Rectal smooth muscle tissue (tissue), 1 donor: ENCODE measurements around the gene SMAD3.

Source experiments
- H3K27ac ChIP-seq: one replicate; pipeline ENCODE4 v1.7.0; 2013; ENCODE audit warnings: low read depth, low read length, inconsistent platforms
- H3K27me3 ChIP-seq: one replicate; pipeline ENCODE4 v1.7.0; 2013; ENCODE audit warnings: low read length; ENCODE audit not compliant: control insufficient read depth, insufficient read depth
- H3K36me3 ChIP-seq: one replicate; pipeline ENCODE4 v1.7.0; 2013; ENCODE audit warnings: low read length; ENCODE audit not compliant: control insufficient read depth, insufficient read depth
- H3K4me1 ChIP-seq: one replicate; pipeline ENCODE4 v1.7.0; 2013; ENCODE audit warnings: low read length; ENCODE audit not compliant: control insufficient read depth, insufficient read depth
- H3K4me3 ChIP-seq: one replicate; pipeline ENCODE4 v1.7.0; 2013; ENCODE audit warnings: low read length
- H3K9ac ChIP-seq: one replicate; pipeline ENCODE4 v1.7.0; 2013; ENCODE audit warnings: low read length

SMAD3 gene

GRCh38 chr15:67054676-67055075 is 10.7 kb upstream of the SMAD3 start:
- no peaks in the 10 kb centered on the region for H3K36me3 ChIP-seq
- H3K9ac ChIP-seq = no peak overlapping the region
- H3K4me1 ChIP-seq = no peaks in the 10 kb centered on the region
- no peak overlapping the region for H3K4me3 ChIP-seq
- H3K27ac ChIP-seq = no peak overlapping the region
- no peaks in the 10 kb centered on the region for H3K27me3 ChIP-seq

GRCh38 chr15:67059127-67059553 is 6.3 kb upstream of the SMAD3 start:
- Histone ChIP-seq H3K4me1 (no peaks in the 10 kb centered on the region), H3K27ac (no peak overlapping the region), H3K27me3 (no peaks in the 10 kb centered on the region), H3K4me3 (no peak overlapping the region), H3K36me3 (no peaks in the 10 kb centered on the region), H3K9ac (no peak overlapping the region)

DNA sequence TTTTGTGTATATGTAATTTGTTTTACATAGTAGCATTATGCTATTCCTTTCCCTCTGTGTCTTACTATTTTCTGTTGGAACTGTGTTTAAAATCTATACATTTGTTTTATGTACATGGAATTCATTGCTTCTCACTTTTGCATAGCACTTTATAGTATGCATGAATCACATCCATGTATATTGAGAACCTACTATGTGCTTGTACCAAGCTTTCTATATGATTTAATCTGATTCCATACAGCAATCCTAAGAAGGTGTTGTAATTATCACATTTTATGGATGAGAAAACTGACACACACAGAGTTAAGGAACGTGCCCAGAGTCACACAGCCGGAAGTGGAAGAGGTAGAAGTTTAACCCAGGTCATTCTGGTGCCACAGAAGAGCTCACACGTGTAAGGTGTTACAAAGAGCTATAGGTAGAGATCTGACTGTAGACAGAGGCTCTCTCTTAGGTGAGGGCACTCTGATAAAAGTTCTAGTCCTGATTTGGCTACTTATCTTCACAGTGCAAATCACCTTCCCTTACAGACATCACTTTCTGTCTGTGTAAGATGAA is 3.5 kb upstream of the SMAD3 start:
- Histone ChIP-seq H3K36me3 (no peaks in the 10 kb centered on the region), H3K9ac (no peak overlapping the region), H3K4me3 (no peak overlapping the region), H3K4me1 (peaks cover 2% of the 10 kb centered on the region), H3K27ac (no peak overlapping the region), H3K27me3 (no peaks in the 10 kb centered on the region)

DNA sequence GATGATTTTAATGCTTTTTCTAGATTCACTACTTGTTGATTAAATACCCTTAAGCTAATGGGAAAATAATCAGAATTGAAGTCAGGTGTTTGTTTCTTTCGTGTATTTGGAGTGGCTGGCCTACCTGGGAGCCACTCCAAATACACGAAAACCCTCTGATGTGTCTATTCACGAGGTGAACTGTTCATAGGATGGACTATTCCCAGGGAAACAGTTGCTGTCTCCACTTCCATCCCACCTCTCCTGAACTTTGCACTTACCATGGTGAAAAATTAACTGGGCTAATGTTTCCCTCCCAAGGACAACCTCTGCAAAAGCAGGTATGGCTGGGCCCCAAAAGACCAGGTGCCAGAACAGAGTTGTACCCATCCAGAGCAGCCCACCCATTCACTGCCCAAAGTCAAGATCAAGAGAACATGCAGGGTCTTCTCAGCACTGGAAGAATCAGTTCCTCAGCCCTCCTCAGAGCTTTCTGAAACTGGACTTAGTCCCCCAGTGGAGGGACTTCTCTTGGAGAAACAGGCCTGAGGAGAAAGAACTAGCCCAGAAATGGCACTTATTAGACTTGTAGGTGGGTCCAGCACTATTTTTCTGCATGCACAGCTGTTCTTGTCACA is 2.9 kb upstream of the SMAD3 start:
- Histone ChIP-seq H3K27me3 (no peaks in the 10 kb centered on the region), H3K4me3 (no peak overlapping the region), H3K9ac (no peak overlapping the region), H3K4me1 (peaks cover 2% of the 10 kb centered on the region), H3K36me3 (no peaks in the 10 kb centered on the region), H3K27ac (no peak overlapping the region)

- Histone ChIP-seq H3K4me1 (peaks cover 11% of the 10 kb centered on the region), H3K9ac (no peak overlapping the region), H3K36me3 (no peaks in the 10 kb centered on the region), H3K27ac (peak overlapping the region; percentile 81), H3K4me3 (peak overlapping the region; percentile 14), H3K27me3 (no peaks in the 10 kb centered on the region)
Measured at GRCh38 chr15:67063689-67064606, 1.5 kb upstream of the SMAD3 start.

DNA sequence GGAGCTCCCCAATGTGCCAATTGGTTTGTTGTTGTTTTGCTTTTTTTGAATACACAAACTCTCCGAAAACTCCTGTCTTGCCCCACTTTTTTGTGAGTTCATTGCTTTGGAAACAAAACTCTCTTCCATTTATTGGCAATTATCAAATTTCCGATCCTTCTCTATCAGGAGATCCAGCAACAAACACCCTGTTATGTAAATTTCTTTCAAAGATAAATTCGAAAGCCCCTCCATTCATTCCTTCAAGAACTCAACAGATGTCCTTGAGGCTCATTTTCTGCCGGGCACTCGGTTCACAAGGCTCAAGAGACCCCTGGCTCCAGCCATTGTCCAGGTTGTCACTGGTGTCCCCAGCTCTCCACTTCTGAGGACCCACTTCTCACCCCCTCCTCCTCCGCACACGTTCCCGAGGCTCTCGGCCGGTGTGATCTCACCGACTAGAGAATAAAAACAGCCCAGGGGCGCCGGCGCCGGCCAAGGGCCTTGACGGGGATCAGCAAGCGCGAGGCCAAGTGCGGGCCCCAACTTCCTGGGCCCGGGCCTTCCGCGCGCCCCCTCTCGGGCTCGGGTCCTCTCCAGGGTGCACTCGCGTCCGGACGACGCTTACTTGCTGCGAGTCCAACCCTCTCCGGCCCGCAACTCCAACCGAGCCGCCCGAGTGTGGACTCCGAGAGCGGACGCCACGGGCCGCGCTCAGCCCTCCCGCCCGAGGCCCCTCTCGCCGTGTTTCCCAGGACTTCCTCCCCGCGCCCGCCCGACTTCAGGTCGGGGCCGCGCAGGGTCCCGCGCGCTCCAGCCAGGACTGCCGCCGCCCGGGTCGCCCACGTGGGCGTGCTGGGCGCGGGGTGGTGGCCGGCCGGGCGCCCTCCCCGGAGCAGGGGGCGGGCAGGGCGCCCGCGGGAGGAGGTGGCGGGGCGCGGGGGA is 533 bp upstream of the SMAD3 start:
- Histone ChIP-seq H3K36me3 (no peaks in the 10 kb centered on the region), H3K27ac (peak overlapping the region; percentile 81), H3K4me3 (peak overlapping the region; percentile 66), H3K9ac (no peak overlapping the region), H3K27me3 (no peaks in the 10 kb centered on the region), H3K4me1 (peaks cover 11% of the 10 kb centered on the region)

- Histone ChIP-seq H3K27ac (peak overlapping the region; percentile 81), H3K36me3 (no peaks in the 10 kb centered on the region), H3K4me3 (peak overlapping the region; percentile 85), H3K4me1 (peaks cover 11% of the 10 kb centered on the region), H3K9ac (peak overlapping the region; percentile 74), H3K27me3 (no peaks in the 10 kb centered on the region)
Measured at GRCh38 chr15:67066041-67066958, 898 bp downstream of the SMAD3 start.

DNA sequence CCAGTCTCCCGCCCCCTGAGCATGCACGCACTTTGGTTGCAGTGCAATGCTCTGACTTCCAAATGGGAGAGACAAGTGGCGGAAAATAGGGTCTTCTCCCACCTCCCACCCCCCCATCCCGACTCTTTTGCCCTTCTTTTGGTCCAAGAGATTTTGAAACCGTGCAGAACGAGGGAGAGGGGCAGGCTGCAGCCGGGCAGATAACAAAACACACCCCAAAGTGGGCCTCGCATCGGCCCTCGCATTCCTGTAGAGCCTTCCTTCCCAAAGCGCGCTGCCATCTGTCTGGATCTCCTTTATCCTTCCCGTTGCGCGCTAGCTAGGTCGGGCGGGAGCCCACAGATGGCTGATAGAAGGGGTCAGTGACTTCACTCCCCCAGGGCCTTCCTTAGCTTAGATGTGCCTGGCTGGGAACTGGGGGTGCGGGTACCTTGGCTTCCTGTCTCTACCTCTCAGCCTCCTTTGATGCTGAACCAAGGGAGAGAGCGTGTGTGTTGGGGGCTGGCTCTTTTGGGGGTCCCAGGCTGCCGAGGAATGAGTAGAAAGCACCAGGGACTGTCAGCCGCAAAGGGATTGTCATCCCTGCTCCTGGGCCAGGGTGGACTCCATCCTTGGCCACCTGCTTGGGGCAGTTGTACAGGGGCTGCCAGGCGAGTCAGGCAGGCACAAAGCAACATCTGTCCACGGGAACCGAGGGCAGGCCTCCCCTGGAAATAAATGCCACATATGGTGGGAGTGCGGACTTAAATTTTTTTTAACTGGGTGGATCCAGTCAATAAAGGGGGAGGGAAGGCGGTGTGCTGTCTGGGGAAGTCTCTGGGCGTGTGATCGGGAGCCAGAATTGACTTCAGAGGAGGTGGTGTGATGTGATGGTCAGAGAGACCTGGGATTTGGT is 1.8 kb downstream of the SMAD3 start:
- Histone ChIP-seq H3K27me3 (no peaks in the 10 kb centered on the region), H3K4me3 (peak overlapping the region; percentile 85), H3K4me1 (peaks cover 11% of the 10 kb centered on the region), H3K36me3 (no peaks in the 10 kb centered on the region), H3K9ac (peak overlapping the region; percentile 57), H3K27ac (peak overlapping the region; percentile 81)

GRCh38 chr15:67067930-67068551 is 2.6 kb downstream of the SMAD3 start:
- Histone ChIP-seq H3K9ac (no peak overlapping the region), H3K4me1 (peaks cover 11% of the 10 kb centered on the region), H3K27me3 (no peaks in the 10 kb centered on the region), H3K27ac (peak overlapping the region; percentile 10), H3K4me3 (peak overlapping the region; percentile 85), H3K36me3 (no peaks in the 10 kb centered on the region)

GRCh38 chr15:67068710-67069400 is 3.5 kb downstream of the SMAD3 start:
- no peak overlapping the region for H3K27ac ChIP-seq
- peaks cover 11% of the 10 kb centered on the region for H3K4me1 ChIP-seq
- no peak overlapping the region for H3K4me3 ChIP-seq
- H3K9ac ChIP-seq = no peak overlapping the region
- no peaks in the 10 kb centered on the region for H3K36me3 ChIP-seq
- H3K27me3 ChIP-seq = no peaks in the 10 kb centered on the region
